Large intestine (tissue), 3 donors: Measurements from ENCODE around the gene GIMAP8. TPM values are rescaled to one million over a fixed set of nuclear protein-coding genes. Genes with fewer than 3 reads are reported as not detected.
"Not testable (repeated sequence)": the region's sequence is repeated elsewhere in the genome, so short reads cannot be mapped to it uniquely, and the experiment has no call there.

Source experiments
- DNase-seq, 2 donors: peaks; one replicate each; pipeline versions ENCODE4 v3.0.0 to v3.0.0-alpha.2; 2013
- H3K27ac ChIP-seq: one replicate; pipeline ENCODE4 v1.5.1; 2013; ENCODE audit warnings: low read length
- H3K27me3 ChIP-seq: 2 replicates; pipeline ENCODE4 v1.6.1; 2013; ENCODE audit warnings: low read length; ENCODE audit not compliant: control insufficient read depth, insufficient read depth
- H3K36me3 ChIP-seq: 2 replicates; pipeline ENCODE4 v1.6.1; 2013; ENCODE audit warnings: low read length; ENCODE audit not compliant: control insufficient read depth, insufficient read depth
- H3K4me1 ChIP-seq: one replicate; pipeline ENCODE4 v1.6.1; 2013; ENCODE audit warnings: low read length; ENCODE audit not compliant: control insufficient read depth, insufficient read depth
- H3K4me3 ChIP-seq: one replicate; pipeline ENCODE4 v1.5.1; 2013; ENCODE audit warnings: low read length
- H3K9me3 ChIP-seq: one replicate; pipeline ENCODE4 v1.6.1; 2013; ENCODE audit warnings: mild to moderate bottlenecking, low read depth, low read length, moderate library complexity; ENCODE audit not compliant: control insufficient read depth
- WGBS: methylation state at CpG from one replicate; pipeline ENCODE4 v1.1.5; 2013; ENCODE audit warnings: low lambda C conversion rate; ENCODE audit not compliant: insufficient coverage; 5-methylcytosine and 5-hydroxymethylcytosine counted together
- polyA plus RNA-seq: library from polyadenylated mRNA; unstranded; fragments of 120-200 nt; gene quantifications from one replicate; pipeline ENCODE4 v1.2.1, GENCODE V29; 2013

GIMAP8 gene
- polyA plus RNA-seq, 1 donor, result 6.3 TPM

GRCh38 chr7:150515248-150516147 is 65.1 kb downstream of the GIMAP8 start:
- no peak overlapping the region for H3K27ac ChIP-seq
- H3K4me3 ChIP-seq, result peak overlapping the region; percentile 15
- no peaks in the 10 kb centered on the region for H3K4me1 ChIP-seq
- peaks cover 3% of the 10 kb centered on the region for H3K9me3 ChIP-seq
- no peaks in the 10 kb centered on the region for H3K36me3 ChIP-seq
- no peak for DNase-seq
- 90% methylated on average over 2 of the region's 11 CpGs for WGBS
- H3K27me3 ChIP-seq, result no peaks in the 10 kb centered on the region

- no peaks in the 10 kb centered on the region for H3K27me3 ChIP-seq
- no peak for DNase-seq
- H3K4me1 ChIP-seq, result no peaks in the 10 kb centered on the region
- no peak overlapping the region for H3K4me3 ChIP-seq
- no peak overlapping the region for H3K27ac ChIP-seq
- 100% methylated on average over 1 of the region's 1 CpG for WGBS
- no peaks in the 10 kb centered on the region for H3K36me3 ChIP-seq
- peaks cover 3% of the 10 kb centered on the region for H3K9me3 ChIP-seq
These were observed 66.7 kb downstream of the GIMAP8 start for GRCh38 chr7:150516956-150517745.

GRCh38 chr7:150519310-150519709 is 68.9 kb downstream of the GIMAP8 start:
- H3K27ac ChIP-seq, result no peak overlapping the region
- H3K9me3 ChIP-seq, result no peaks in the 10 kb centered on the region
- no peak for DNase-seq
- 33% methylated on average over 1 of the region's 2 CpGs for WGBS
- no peaks in the 10 kb centered on the region for H3K27me3 ChIP-seq
- H3K36me3 ChIP-seq, result no peaks in the 10 kb centered on the region
- H3K4me1 ChIP-seq, result no peaks in the 10 kb centered on the region
- H3K4me3 ChIP-seq, result no peak overlapping the region

GRCh38 chr7:150520145-150520544 is 69.7 kb downstream of the GIMAP8 start:
- Histone ChIP-seq H3K4me1 (no peaks in the 10 kb centered on the region), H3K27me3 (no peaks in the 10 kb centered on the region), H3K9me3 (no peaks in the 10 kb centered on the region), H3K27ac (no peak overlapping the region), H3K4me3 (no peak overlapping the region), H3K36me3 (no peaks in the 10 kb centered on the region)
- DNase-seq, result no peak
- no CpG with 5 or more reads among the region's 8 CpGs for WGBS

- not testable (repeated sequence) for DNase-seq, H3K27ac ChIP-seq, H3K9me3 ChIP-seq, H3K4me1 ChIP-seq, H3K36me3 ChIP-seq, H3K4me3 ChIP-seq, H3K27me3 ChIP-seq
- WGBS, result 29% methylated on average over 1 of the region's 6 CpGs
These were observed 72.5 kb downstream of the GIMAP8 start for GRCh38 chr7:150522931-150523330.

GRCh38 chr7:150524018-150524417 is 73.6 kb downstream of the GIMAP8 start:
- no peak for DNase-seq
- no peaks in the 10 kb centered on the region for H3K4me1 ChIP-seq
- no peak overlapping the region for H3K27ac ChIP-seq
- no CpG with 5 or more reads among the region's 2 CpGs for WGBS
- H3K4me3 ChIP-seq, result no peak overlapping the region
- no peaks in the 10 kb centered on the region for H3K36me3 ChIP-seq
- no peaks in the 10 kb centered on the region for H3K27me3 ChIP-seq
- H3K9me3 ChIP-seq, result no peaks in the 10 kb centered on the region

Other genes starting within 250 kb of the GIMAP8 start
- gene LRRC61, start 127.3 kb upstream of the GIMAP8 start, polyA plus RNA-seq, result 22.8 TPM
- 6.1 TPM for gene ACTR3C, start 127.1 kb upstream of the GIMAP8 start, polyA plus RNA-seq
- gene RARRES2, start 109.0 kb upstream of the GIMAP8 start, polyA plus RNA-seq, result 58.2 TPM
- 135 TPM for gene REPIN1, start 81.8 kb upstream of the GIMAP8 start, polyA plus RNA-seq
- gene ZNF775, start 71.3 kb upstream of the GIMAP8 start, polyA plus RNA-seq, result 5.2 TPM
- 14.7 TPM for gene GIMAP7, start 64.2 kb downstream of the GIMAP8 start, polyA plus RNA-seq
- 17.8 TPM for gene GIMAP4, start 116.8 kb downstream of the GIMAP8 start, polyA plus RNA-seq
- gene GIMAP6, start 181.8 kb downstream of the GIMAP8 start, polyA plus RNA-seq, result 10.7 TPM
- gene GIMAP2, start 235.1 kb downstream of the GIMAP8 start, polyA plus RNA-seq, result 9.3 TPM